Spleen (tissue), 11 donors: Measurements from ENCODE around the gene THOC5. TPM values are rescaled to one million over a fixed set of nuclear protein-coding genes. Genes with fewer than 3 reads are reported as not detected.
A peak's percentile ranks its signal among the peaks of the same experiment; 100 is the strongest.

Source experiments
- DNase-seq: peaks from one replicate; pipeline ENCODE4 v3.0.0-alpha.2; 2020
- H3K27ac ChIP-seq, 8 donors: fragments of 200-600 bp; sonication (generic) in 7 of 8; 1 replicate in 4 of 8; 2 replicates in 4 of 8; pipeline versions ENCODE4 v1.5.0 to v1.8.0; 2016 to 2021; ENCODE audit warnings: inconsistent platforms in 4 of 8, mild to moderate bottlenecking in 4 of 8, moderate library complexity in 1 of 8
- H3K27me3 ChIP-seq, 7 donors: fragments of 200-600 bp; sonication (generic) in 6 of 7; replicated peaks in 1 of 7; 1 replicate in 4 of 7; 2 replicates in 3 of 7; pipeline versions ENCODE4 v1.5.0 to v1.8.0; 2016 to 2021; ENCODE audit warnings: inconsistent platforms in 3 of 7, mild to moderate bottlenecking in 1 of 7
- H3K36me3 ChIP-seq, 6 donors: fragments of 200-600 bp; sonication (generic) in 5 of 6; 1 replicate in 4 of 6; 2 replicates in 2 of 6; pipeline versions ENCODE4 v1.5.0 to v1.8.0; 2016 to 2021; ENCODE audit warnings: inconsistent platforms in 2 of 6
- H3K4me1 ChIP-seq, 6 donors: fragments of 200-600 bp; sonication (generic) in 5 of 6; 1 replicate in 3 of 6; 2 replicates in 3 of 6; pipeline versions ENCODE4 v1.5.0 to v1.8.0; 2016 to 2021; ENCODE audit warnings: inconsistent platforms in 3 of 6
- H3K4me3 ChIP-seq, 8 donors: fragments of 200-600 bp; sonication (generic) in 7 of 8; 1 replicate in 4 of 8; 2 replicates in 4 of 8; pipeline versions ENCODE4 v1.5.0 to v1.8.0; 2016 to 2021; ENCODE audit warnings: inconsistent platforms in 4 of 8, mild to moderate bottlenecking in 4 of 8, moderate library complexity in 2 of 8
- H3K9me3 ChIP-seq, 8 donors: fragments of 200-600 bp; sonication (generic) in 7 of 8; 1 replicate in 4 of 8; 2 replicates in 4 of 8; pipeline versions ENCODE4 v1.5.0 to v1.8.0; 2016 to 2021; ENCODE audit warnings: inconsistent platforms in 4 of 8
- POLR2A ChIP-seq, 3 donors: fragments of 450-650 bp; IDR thresholded peaks; one replicate each; pipeline ENCODE4 v1.5.1; 2017; ENCODE audit warnings: antibody characterized with exemption in 3 of 3, mild to moderate bottlenecking in 1 of 3
- POLR2AphosphoS5 ChIP-seq, 3 donors: sonication (generic); formaldehyde crosslinking; IDR thresholded peaks; one replicate each; pipeline ENCODE4 v1.5.1; 2017; ENCODE audit warnings: antibody characterized with exemption in 3 of 3
- WGBS, 5 donors: extraction: QIAGEN DNeasy Blood & Tissue Kit in 3 of 5; methylation state at CpG; one replicate each; pipeline versions ENCODE4 v1.1.5 to v1.1.7; 2013 to 2018; 5-methylcytosine and 5-hydroxymethylcytosine counted together
- intact Hi-C: fragments of 100-400 bp; cut with DNase I; formaldehyde crosslinking; loops from one replicate; pipeline ENCODE4 v1.15.0; 2023; ENCODE audit warnings: low total_unique reads
- polyA plus RNA-seq, 3 donors: library from polyadenylated mRNA; stranded (reverse); fragments of 200-250 nt; gene quantifications; one replicate each; pipeline ENCODE4 v1.2.1, GENCODE V29; 2013
- total RNA-seq, 7 donors: library from RNA; depleted of rRNA in 3 of 7; stranded (reverse); fragments of >200 nt in 3 of 7; fragmentation: NEBNext Ultra II Directional in 4 of 7; extraction: Animal tissue kit (Norgen Biotek cat#: 25700) in 4 of 7; gene quantifications; one replicate each; pipeline versions ENCODE4 v1.1.0 to v1.2.1, GENCODE V29; 2016 to 2021
- TF ChIP-seq, protein P1 (sequence below), 11 experiments: fragments of 200-600 bp in 7 of 11; fragments of 450-650 bp in 4 of 11; sonication (generic) in 4 of 11; IDR thresholded peaks in 8 of 11; conservative IDR thresholded peaks in 3 of 11; 1 replicate in 7 of 11; 2 replicates in 4 of 11; pipeline versions ENCODE4 v1.4.0 to v1.8.0; 2016 to 2021; ENCODE audit warnings: antibody characterized with exemption in 11 of 11, inconsistent platforms in 4 of 11, mild to moderate bottlenecking in 1 of 11
- donor health status: healthy with polysubstance abuse.
- donor health status: DM: no; HTN: no; CAD: no; lungs with moderate emphysema.
- donor health status: DM: no; HTN: no; CAD: no.
- donor health status: Bipolar disorder and iron deficiency.
- donor health status: healthy.
- donor health status: DM: no; HTN: no; CAD: no.
- donor health status: DM: yes; HTN: yes; CAD: no.

THOC5 gene
- total and polyA plus RNA-seq, 10 donors, result 14.4 to 55.5 (median 35.4) TPM

DNA sequence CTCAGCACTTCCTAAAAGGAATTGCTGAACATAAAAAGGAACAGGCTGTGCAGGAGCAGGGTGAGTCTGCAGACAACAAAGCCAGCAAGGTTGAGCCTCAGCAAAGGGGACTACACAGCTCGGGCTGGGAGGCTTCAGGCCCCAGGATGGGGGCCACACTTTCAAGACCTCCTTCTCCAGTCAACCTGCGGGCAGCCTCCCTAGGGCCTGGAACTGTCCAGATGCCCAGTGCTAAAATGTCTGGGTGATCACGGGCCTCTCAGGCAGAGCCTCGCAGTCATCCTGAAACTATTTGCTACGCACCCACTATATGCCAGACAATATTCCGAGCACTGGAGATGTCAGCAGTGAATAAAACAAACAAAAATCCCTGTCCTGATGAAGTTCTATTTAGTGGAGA lies 77.4 kb downstream of the THOC5 start:
- WGBS, 5 donors, result 53 to 79% (median 71%) methylated on average over 4 to 6 of the region's 6 CpGs
- Histone ChIP-seq H3K36me3 (no peaks in the 10 kb centered on the region), H3K4me3 (no peak overlapping the region), H3K4me1 (peaks cover 0 to 43% (median 32%) of the 10 kb centered on the region in 6 donors), H3K9me3 (peaks cover 0 to 9% (median 0%) of the 10 kb centered on the region in 8 donors), H3K27me3 (peaks cover 0 to 41% (median 31%) of the 10 kb centered on the region in 7 donors), H3K27ac (no peak overlapping the region)
- TF ChIP-seq, protein P1, sequence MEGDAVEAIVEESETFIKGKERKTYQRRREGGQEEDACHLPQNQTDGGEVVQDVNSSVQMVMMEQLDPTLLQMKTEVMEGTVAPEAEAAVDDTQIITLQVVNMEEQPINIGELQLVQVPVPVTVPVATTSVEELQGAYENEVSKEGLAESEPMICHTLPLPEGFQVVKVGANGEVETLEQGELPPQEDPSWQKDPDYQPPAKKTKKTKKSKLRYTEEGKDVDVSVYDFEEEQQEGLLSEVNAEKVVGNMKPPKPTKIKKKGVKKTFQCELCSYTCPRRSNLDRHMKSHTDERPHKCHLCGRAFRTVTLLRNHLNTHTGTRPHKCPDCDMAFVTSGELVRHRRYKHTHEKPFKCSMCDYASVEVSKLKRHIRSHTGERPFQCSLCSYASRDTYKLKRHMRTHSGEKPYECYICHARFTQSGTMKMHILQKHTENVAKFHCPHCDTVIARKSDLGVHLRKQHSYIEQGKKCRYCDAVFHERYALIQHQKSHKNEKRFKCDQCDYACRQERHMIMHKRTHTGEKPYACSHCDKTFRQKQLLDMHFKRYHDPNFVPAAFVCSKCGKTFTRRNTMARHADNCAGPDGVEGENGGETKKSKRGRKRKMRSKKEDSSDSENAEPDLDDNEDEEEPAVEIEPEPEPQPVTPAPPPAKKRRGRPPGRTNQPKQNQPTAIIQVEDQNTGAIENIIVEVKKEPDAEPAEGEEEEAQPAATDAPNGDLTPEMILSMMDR (IDR thresholded peaks at IDR 0.05 in 8 of 11, conservative IDR thresholded peaks at IDR 0.05 in 3 of 11), result no peak
- TF ChIP-seq POLR2A (IDR thresholded peaks at IDR 0.05) (no peak), POLR2AphosphoS5 (IDR thresholded peaks at IDR 0.05) (no peak)
- intact Hi-C loops, result no loop called here
- no peak for DNase-seq

DNA sequence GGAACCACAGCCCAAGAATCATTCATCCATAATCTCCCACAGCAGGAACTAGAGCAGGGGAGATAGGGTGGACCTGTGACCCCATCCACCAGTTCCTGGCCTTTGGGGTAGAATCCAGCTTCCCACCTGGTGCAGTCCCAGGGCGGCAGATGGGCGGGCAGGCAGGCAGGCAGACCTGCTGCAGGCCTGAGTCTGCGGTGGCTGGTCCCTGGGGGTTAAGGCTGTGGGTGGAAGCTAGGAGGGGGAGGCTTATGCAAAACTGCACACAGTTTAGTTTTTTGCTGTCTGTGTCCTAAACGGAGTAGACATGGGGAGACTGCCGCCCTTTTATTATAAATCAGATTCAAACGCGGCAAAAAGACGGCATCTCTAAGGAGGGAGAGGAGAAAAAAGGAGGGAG lies 78.0 kb downstream of the THOC5 start:
- WGBS, 5 donors, result 66 to 81% (median 73%) methylated on average over 8 of the region's 8 CpGs
- peaks cover 0 to 38% (median 28%) of the 10 kb centered on the region in 6 donors for H3K4me1 ChIP-seq
- no peak for TF ChIP-seq POLR2A (IDR thresholded peaks at IDR 0.05)
- TF ChIP-seq, protein P1 (IDR thresholded peaks at IDR 0.05 in 8 of 11, conservative IDR thresholded peaks at IDR 0.05 in 3 of 11), result no peak
- TF ChIP-seq POLR2AphosphoS5 (IDR thresholded peaks at IDR 0.05), result peak in 1 of 3 donors; percentile 28
- intact Hi-C loops, result no loop called here
- peaks cover 0 to 4% (median 0%) of the 10 kb centered on the region in 8 donors for H3K9me3 ChIP-seq
- no peak overlapping the region for H3K4me3 ChIP-seq
- peaks cover 0 to 38% (median 28%) of the 10 kb centered on the region in 7 donors for H3K27me3 ChIP-seq
- H3K36me3 ChIP-seq, result no peaks in the 10 kb centered on the region
- DNase-seq, result peak; percentile 86
- H3K27ac ChIP-seq, result no peak overlapping the region

DNA sequence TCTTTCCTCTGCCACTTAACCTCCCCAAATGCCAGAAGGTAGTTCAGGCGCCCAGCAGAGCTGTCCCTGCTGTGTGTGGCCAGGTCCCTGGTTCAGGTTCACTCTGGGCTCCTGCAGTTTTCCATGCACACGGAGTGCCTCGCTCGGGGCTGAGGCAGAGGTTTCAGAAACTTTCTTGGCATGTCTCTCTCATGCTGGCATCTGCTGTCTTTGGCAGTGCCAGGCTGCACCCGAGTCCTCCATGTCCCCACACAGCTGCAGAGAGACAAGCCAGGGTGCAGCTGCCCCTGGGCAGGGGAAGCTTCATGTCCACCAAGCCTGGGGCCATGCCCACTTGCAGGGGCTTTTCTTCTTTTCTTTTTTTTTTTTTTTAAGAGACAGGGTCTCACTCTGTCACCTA lies 80.6 kb downstream of the THOC5 start:
- no peak overlapping the region for H3K27ac ChIP-seq
- H3K27me3 ChIP-seq, result peaks cover 0 to 20% (median 3%) of the 10 kb centered on the region in 7 donors
- 67 to 84% (median 74%) methylated on average over 5 of the region's 5 CpGs for WGBS, 5 donors
- TF ChIP-seq POLR2AphosphoS5 (IDR thresholded peaks at IDR 0.05) (no peak), POLR2A (IDR thresholded peaks at IDR 0.05) (no peak)
- TF ChIP-seq, protein P1 (IDR thresholded peaks at IDR 0.05 in 8 of 11, conservative IDR thresholded peaks at IDR 0.05 in 3 of 11), result no peak
- no peaks in the 10 kb centered on the region for H3K36me3 ChIP-seq
- no peak overlapping the region for H3K4me3 ChIP-seq
- intact Hi-C loops, result no loop called here
- DNase-seq, result no peak
- H3K9me3 ChIP-seq, result no peaks in the 10 kb centered on the region
- H3K4me1 ChIP-seq, result peaks cover 3 to 21% (median 18%) of the 10 kb centered on the region in 6 donors

DNA sequence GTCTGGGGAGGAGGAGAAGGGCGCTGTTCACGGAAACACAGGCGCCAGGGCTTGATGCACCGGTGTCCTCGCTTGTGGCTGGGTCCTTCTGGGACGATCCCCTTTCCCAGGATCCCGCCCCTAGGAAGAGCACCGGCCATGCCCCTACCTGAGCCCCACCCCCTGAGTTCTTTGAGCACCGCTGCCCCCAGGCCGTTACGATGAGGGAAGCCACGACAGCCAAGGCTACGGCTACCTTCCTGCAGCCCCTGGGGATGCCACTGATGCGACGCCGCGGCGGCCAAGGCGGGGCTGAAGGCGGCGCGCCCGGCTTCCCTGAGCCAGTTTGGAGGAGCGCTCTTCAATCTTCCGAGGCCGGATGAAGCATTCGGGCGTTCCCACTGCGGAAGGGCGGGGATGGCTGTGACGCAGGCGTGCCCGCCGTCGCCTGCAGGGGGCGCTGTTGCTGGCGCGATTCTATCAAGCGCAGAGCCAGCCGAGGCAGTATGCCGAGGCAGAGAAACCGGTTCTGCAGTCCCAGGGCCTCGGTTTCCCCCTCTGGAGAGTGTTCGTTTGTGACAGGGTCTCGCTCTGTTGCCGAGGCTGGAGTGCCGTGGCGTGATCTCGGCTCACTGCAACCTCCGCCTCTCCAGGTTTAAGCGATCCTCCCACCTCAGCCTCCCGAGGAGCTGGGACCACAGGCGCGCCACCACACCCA lies 83.2 kb downstream of the THOC5 start:
- TF ChIP-seq, protein P1 (IDR thresholded peaks at IDR 0.05 in 8 of 11, conservative IDR thresholded peaks at IDR 0.05 in 3 of 11), result peak; percentile 58 to 92 (median 82)
- peak; percentile 42 to 72 (median 46) for TF ChIP-seq POLR2AphosphoS5 (IDR thresholded peaks at IDR 0.05)
- TF ChIP-seq POLR2A (IDR thresholded peaks at IDR 0.05), result no peak
- Histone ChIP-seq H3K36me3 (no peaks in the 10 kb centered on the region), H3K9me3 (no peaks in the 10 kb centered on the region), H3K4me1 (peaks cover 3 to 11% (median 9%) of the 10 kb centered on the region in 6 donors), H3K27ac (no peak overlapping the region), H3K4me3 (peak overlapping the region in 6 of 8 donors; percentile 9 to 63 (median 20)), H3K27me3 (peaks cover 0 to 11% (median 3%) of the 10 kb centered on the region in 7 donors)
- intact Hi-C loops, result no loop called here
- WGBS, 5 donors, result 23 to 40% (median 29%) methylated on average over 33 to 54 of the region's 54 CpGs
- DNase-seq, result peak; percentile 88
